Liver (tissue), 3 donors: ENCODE measurements around the gene RAD51.

ENCODE experiments used
- EGR1 ChIP-seq, 2 donors: IDR thresholded peaks; 2 replicates each; pipeline ENCODE4 v1.6.1; 2016 to 2018; ENCODE audit warnings: antibody characterized with exemption in 2 of 2, low read depth in 2 of 2
- FOXA1 ChIP-seq: IDR thresholded peaks from 2 replicates; pipeline ENCODE4 v1.6.1; 2016; ENCODE audit warnings: antibody characterized with exemption
- JUND ChIP-seq, 2 donors: IDR thresholded peaks; 2 replicates each; pipeline ENCODE4 v1.6.1; 2016; ENCODE audit warnings: antibody characterized with exemption in 2 of 2
- TAF1 ChIP-seq: conservative IDR thresholded peaks from 2 replicates; pipeline ENCODE4 v1.6.1; 2016; ENCODE audit warnings: antibody characterized with exemption, mild to moderate bottlenecking
- YY1 ChIP-seq: IDR thresholded peaks from 2 replicates; pipeline ENCODE4 v1.6.1; 2016; ENCODE audit warnings: antibody characterized with exemption, mild to moderate bottlenecking
- ZBTB33 ChIP-seq: IDR thresholded peaks from 2 replicates; pipeline ENCODE4 v1.6.1; 2016; ENCODE audit warnings: antibody characterized with exemption
- TF ChIP-seq, protein P1 (sequence below): fragments of 150-350 bp; IDR thresholded peaks from 2 replicates; pipeline ENCODE4 v1.5.1; 2017; ENCODE audit warnings: improper control_type of control experiment, low read depth, low read length; ENCODE audit not compliant: missing input control
- TF ChIP-seq, protein P2 (sequence below): IDR thresholded peaks from 2 replicates; pipeline ENCODE4 v1.6.1; 2016; ENCODE audit warnings: antibody characterized with exemption, mild to moderate bottlenecking
- donor health status: healthy.
- donor health status: healthy.

DNA sequence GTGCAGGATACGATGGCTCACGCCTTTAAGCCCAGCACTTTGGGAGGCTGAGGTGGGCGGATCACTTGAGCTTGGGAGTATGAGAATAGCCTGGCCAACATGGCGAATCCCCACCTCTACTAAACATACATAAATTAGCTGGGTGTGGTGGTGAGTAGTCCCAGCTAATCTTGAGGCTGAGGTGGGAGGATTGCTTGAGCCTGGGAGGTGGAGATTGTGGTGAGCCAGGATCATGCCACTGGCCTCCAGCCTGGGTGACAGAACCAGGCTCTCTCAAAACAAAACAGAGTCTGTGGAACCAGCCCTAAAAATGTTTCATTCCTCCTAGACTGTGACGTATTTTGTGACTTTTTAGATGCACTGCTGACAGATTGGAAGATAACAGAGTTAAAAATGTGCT is 34.3 kb upstream of the RAD51 start:
- TF ChIP-seq FOXA1 (no peak), ZBTB33 (no peak), TAF1 (no peak), YY1 (no peak), EGR1 (IDR thresholded peaks at IDR 0.05; ENCODE audit: low read depth in 2 of 2) (no peak), JUND (IDR thresholded peaks at IDR 0.05) (no peak)
- TF ChIP-seq, protein P1, sequence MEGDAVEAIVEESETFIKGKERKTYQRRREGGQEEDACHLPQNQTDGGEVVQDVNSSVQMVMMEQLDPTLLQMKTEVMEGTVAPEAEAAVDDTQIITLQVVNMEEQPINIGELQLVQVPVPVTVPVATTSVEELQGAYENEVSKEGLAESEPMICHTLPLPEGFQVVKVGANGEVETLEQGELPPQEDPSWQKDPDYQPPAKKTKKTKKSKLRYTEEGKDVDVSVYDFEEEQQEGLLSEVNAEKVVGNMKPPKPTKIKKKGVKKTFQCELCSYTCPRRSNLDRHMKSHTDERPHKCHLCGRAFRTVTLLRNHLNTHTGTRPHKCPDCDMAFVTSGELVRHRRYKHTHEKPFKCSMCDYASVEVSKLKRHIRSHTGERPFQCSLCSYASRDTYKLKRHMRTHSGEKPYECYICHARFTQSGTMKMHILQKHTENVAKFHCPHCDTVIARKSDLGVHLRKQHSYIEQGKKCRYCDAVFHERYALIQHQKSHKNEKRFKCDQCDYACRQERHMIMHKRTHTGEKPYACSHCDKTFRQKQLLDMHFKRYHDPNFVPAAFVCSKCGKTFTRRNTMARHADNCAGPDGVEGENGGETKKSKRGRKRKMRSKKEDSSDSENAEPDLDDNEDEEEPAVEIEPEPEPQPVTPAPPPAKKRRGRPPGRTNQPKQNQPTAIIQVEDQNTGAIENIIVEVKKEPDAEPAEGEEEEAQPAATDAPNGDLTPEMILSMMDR, result no peak
- TF ChIP-seq, protein P2, sequence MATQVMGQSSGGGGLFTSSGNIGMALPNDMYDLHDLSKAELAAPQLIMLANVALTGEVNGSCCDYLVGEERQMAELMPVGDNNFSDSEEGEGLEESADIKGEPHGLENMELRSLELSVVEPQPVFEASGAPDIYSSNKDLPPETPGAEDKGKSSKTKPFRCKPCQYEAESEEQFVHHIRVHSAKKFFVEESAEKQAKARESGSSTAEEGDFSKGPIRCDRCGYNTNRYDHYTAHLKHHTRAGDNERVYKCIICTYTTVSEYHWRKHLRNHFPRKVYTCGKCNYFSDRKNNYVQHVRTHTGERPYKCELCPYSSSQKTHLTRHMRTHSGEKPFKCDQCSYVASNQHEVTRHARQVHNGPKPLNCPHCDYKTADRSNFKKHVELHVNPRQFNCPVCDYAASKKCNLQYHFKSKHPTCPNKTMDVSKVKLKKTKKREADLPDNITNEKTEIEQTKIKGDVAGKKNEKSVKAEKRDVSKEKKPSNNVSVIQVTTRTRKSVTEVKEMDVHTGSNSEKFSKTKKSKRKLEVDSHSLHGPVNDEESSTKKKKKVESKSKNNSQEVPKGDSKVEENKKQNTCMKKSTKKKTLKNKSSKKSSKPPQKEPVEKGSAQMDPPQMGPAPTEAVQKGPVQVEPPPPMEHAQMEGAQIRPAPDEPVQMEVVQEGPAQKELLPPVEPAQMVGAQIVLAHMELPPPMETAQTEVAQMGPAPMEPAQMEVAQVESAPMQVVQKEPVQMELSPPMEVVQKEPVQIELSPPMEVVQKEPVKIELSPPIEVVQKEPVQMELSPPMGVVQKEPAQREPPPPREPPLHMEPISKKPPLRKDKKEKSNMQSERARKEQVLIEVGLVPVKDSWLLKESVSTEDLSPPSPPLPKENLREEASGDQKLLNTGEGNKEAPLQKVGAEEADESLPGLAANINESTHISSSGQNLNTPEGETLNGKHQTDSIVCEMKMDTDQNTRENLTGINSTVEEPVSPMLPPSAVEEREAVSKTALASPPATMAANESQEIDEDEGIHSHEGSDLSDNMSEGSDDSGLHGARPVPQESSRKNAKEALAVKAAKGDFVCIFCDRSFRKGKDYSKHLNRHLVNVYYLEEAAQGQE, result no peak
